Measurements from ENCODE around the gene SLC38A4. TPM values are rescaled to one million over a fixed set of nuclear protein-coding genes. Genes with fewer than 3 reads are reported as not detected.

Gene SLC38A4
- total RNA-seq, 1 experiment from 2014 or later: 1.5 TPM

- H3K4me1 Mint-ChIP-seq (ENCODE audit: low read depth, unreplicated experiment): no peaks in the 10 kb centered on the region
- DNase-seq: no peak
- no TSS peak for BruUV-seq (replicated peaks)
- no peaks in the 10 kb centered on the region for H3K36me3 Mint-ChIP-seq (ENCODE audit: insufficient read depth, unreplicated experiment)
- intact Hi-C loops (cut with micrococcal nuclease; ENCODE audit: unreplicated experiment): no loop called here
- CTCF ChIA-PET: no interaction called here
- no peak overlapping the region for H3K27ac Mint-ChIP-seq (ENCODE audit: unreplicated experiment)
- H3K9me3 Mint-ChIP-seq (ENCODE audit: low read depth, unreplicated experiment): no peaks in the 10 kb centered on the region
- no peak for TF ChIP-seq CTCF (IDR thresholded peaks at IDR 0.05; ENCODE audit: unreplicated experiment)
- H3K4me3 Mint-ChIP-seq (ENCODE audit: low read depth, unreplicated experiment): no peak overlapping the region
- H3K27me3 Mint-ChIP-seq (ENCODE audit: unreplicated experiment): no peaks in the 10 kb centered on the region
Measured at GRCh38 chr12:46785382-46785781, 40.4 kb downstream of the SLC38A4 start.

GRCh38 chr12:46783871-46784270 lies 41.9 kb downstream of the SLC38A4 start:
- DNase-seq: no peak
- H3K4me1 Mint-ChIP-seq (ENCODE audit: low read depth, unreplicated experiment): no peaks in the 10 kb centered on the region
- CTCF ChIA-PET: no interaction called here
- no TSS peak for BruUV-seq (replicated peaks)
- intact Hi-C loops (cut with micrococcal nuclease; ENCODE audit: unreplicated experiment): no loop called here
- no peaks in the 10 kb centered on the region for H3K9me3 Mint-ChIP-seq (ENCODE audit: low read depth, unreplicated experiment)
- H3K4me3 Mint-ChIP-seq (ENCODE audit: low read depth, unreplicated experiment): no peak overlapping the region
- no peaks in the 10 kb centered on the region for H3K36me3 Mint-ChIP-seq (ENCODE audit: insufficient read depth, unreplicated experiment)
- TF ChIP-seq CTCF (IDR thresholded peaks at IDR 0.05; ENCODE audit: unreplicated experiment): no peak
- H3K27me3 Mint-ChIP-seq (ENCODE audit: unreplicated experiment): no peaks in the 10 kb centered on the region
- H3K27ac Mint-ChIP-seq (ENCODE audit: unreplicated experiment): no peak overlapping the region

GRCh38 chr12:46779879-46780278 lies 45.9 kb downstream of the SLC38A4 start:
- DNase-seq: no peak
- intact Hi-C loops (cut with micrococcal nuclease; ENCODE audit: unreplicated experiment): no loop called here
- no TSS peak for BruUV-seq (replicated peaks)
- Mint-ChIP-seq H3K9me3 (ENCODE audit: low read depth, unreplicated experiment) (no peaks in the 10 kb centered on the region), H3K4me3 (ENCODE audit: low read depth, unreplicated experiment) (no peak overlapping the region), H3K4me1 (ENCODE audit: low read depth, unreplicated experiment) (no peaks in the 10 kb centered on the region), H3K36me3 (ENCODE audit: insufficient read depth, unreplicated experiment) (no peaks in the 10 kb centered on the region), H3K27me3 (ENCODE audit: unreplicated experiment) (no peaks in the 10 kb centered on the region), H3K27ac (ENCODE audit: unreplicated experiment) (no peak overlapping the region)
- CTCF ChIA-PET: no interaction called here
- no peak for TF ChIP-seq CTCF (IDR thresholded peaks at IDR 0.05; ENCODE audit: unreplicated experiment)

GRCh38 chr12:46779063-46779462 lies 46.7 kb downstream of the SLC38A4 start:
- no peaks in the 10 kb centered on the region for H3K36me3 Mint-ChIP-seq (ENCODE audit: insufficient read depth, unreplicated experiment)
- TF ChIP-seq CTCF (IDR thresholded peaks at IDR 0.05; ENCODE audit: unreplicated experiment): no peak
- no peak for DNase-seq
- CTCF ChIA-PET: no interaction called here
- no peak overlapping the region for H3K4me3 Mint-ChIP-seq (ENCODE audit: low read depth, unreplicated experiment)
- no peak overlapping the region for H3K27ac Mint-ChIP-seq (ENCODE audit: unreplicated experiment)
- no peaks in the 10 kb centered on the region for H3K9me3 Mint-ChIP-seq (ENCODE audit: low read depth, unreplicated experiment)
- H3K4me1 Mint-ChIP-seq (ENCODE audit: low read depth, unreplicated experiment): no peaks in the 10 kb centered on the region
- no TSS peak for BruUV-seq (replicated peaks)
- intact Hi-C loops (cut with micrococcal nuclease; ENCODE audit: unreplicated experiment): no loop called here
- H3K27me3 Mint-ChIP-seq (ENCODE audit: unreplicated experiment): no peaks in the 10 kb centered on the region
